HepG2 (cell line): Measurements from ENCODE around the gene ROM1. TPM values are rescaled to one million over a fixed set of nuclear protein-coding genes. Genes with fewer than 3 reads are reported as not detected.

Experiments
- HNRNPUL1 ChIP-seq: fragments of 200-400 bp; formaldehyde crosslinking; IDR thresholded peaks from 2 replicates; pipeline ENCODE4 v1.6.1; 2017; ENCODE audit warnings: low read depth, mild to moderate bottlenecking, low read length, moderate library complexity
- MXD3 ChIP-seq: IDR thresholded peaks from 2 replicates; pipeline ENCODE4 v1.6.1; 2016; ENCODE audit warnings: mild to moderate bottlenecking, missing biosample characterization, missing genetic modification reagents
- PITX1 ChIP-seq: sonication (generic); formaldehyde crosslinking; IDR thresholded peaks from 2 replicates; pipeline ENCODE4 v1.5.1; 2020; ENCODE audit warnings: mild to moderate bottlenecking, missing genetic modification reagents
- SP4 ChIP-seq: sonication (generic); formaldehyde crosslinking; IDR thresholded peaks from 2 replicates; pipeline ENCODE4 v1.8.1; 2023; ENCODE audit warnings: mild to moderate bottlenecking, missing genetic modification reagents
- TBP ChIP-seq: sonication (generic); formaldehyde crosslinking; IDR thresholded peaks from 2 replicates; pipeline ENCODE4 v1.5.0; 2020; ENCODE audit warnings: missing genetic modification reagents
- ZBTB40 ChIP-seq, 2 experiments: fragments of 450-650 bp in 1 of 2; sonication (generic) in 1 of 2; formaldehyde crosslinking in 1 of 2; IDR thresholded peaks; 2 replicates each; pipeline versions ENCODE4 v1.6.1 to v1.8.0; 2016 to 2022; ENCODE audit warnings: antibody characterized with exemption in 1 of 2, mild to moderate bottlenecking in 1 of 2, missing genetic modification reagents in 1 of 2
- ZIK1 ChIP-seq: sonication (generic); formaldehyde crosslinking; IDR thresholded peaks from 2 replicates; pipeline ENCODE4 v1.5.0; 2020; ENCODE audit warnings: mild to moderate bottlenecking, low read depth, missing genetic modification reagents, borderline replicate concordance
- ZMYM4 ChIP-seq: sonication (generic); formaldehyde crosslinking; IDR thresholded peaks from 2 replicates; pipeline ENCODE4 v1.8.1; 2023; ENCODE audit warnings: mild to moderate bottlenecking, missing genetic modification reagents
- ZNF136 ChIP-seq: sonication (generic); formaldehyde crosslinking; IDR thresholded peaks from 2 replicates; pipeline ENCODE4 v1.8.1; 2022; ENCODE audit warnings: low read depth, mild to moderate bottlenecking, moderate library complexity, missing genetic modification reagents
- ZNF180 ChIP-seq: sonication (generic); formaldehyde crosslinking; IDR thresholded peaks from 2 replicates; pipeline ENCODE4 v1.4.0; 2020; ENCODE audit warnings: low read depth, missing genetic modification reagents, borderline replicate concordance
- ZNF253 ChIP-seq: sonication (generic); formaldehyde crosslinking; IDR thresholded peaks from 2 replicates; pipeline ENCODE4 v1.8.0; 2022; ENCODE audit warnings: mild to moderate bottlenecking, missing genetic modification reagents, borderline replicate concordance
- ZNF274 ChIP-seq: sonication (generic); formaldehyde crosslinking; IDR thresholded peaks from 2 replicates; pipeline ENCODE4 v1.5.1; 2020; ENCODE audit warnings: mild to moderate bottlenecking, missing genetic modification reagents
- ZNF281 ChIP-seq: sonication (generic); formaldehyde crosslinking; IDR thresholded peaks from 2 replicates; pipeline ENCODE4 v1.4.0; 2020; ENCODE audit warnings: missing genetic modification reagents, borderline replicate concordance
- ZNF430 ChIP-seq: sonication (generic); formaldehyde crosslinking; IDR thresholded peaks from 2 replicates; pipeline ENCODE4 v1.9.0; 2021; ENCODE audit warnings: mild to moderate bottlenecking, missing genetic modification reagents
- ZNF44 ChIP-seq: sonication (generic); formaldehyde crosslinking; IDR thresholded peaks from 2 replicates; pipeline ENCODE4 v1.5.1; 2020; ENCODE audit warnings: mild to moderate bottlenecking, missing genetic modification reagents
- ZNF552 ChIP-seq: sonication (generic); formaldehyde crosslinking; IDR thresholded peaks from 2 replicates; pipeline ENCODE4 v1.9.0; 2022; ENCODE audit warnings: missing genetic modification reagents, mild to moderate bottlenecking, borderline replicate concordance
- ZNF572 ChIP-seq: sonication (generic); formaldehyde crosslinking; IDR thresholded peaks from 2 replicates; pipeline ENCODE4 v1.5.1; 2020; ENCODE audit warnings: mild to moderate bottlenecking, missing genetic modification reagents
- polyA plus RNA-seq, 8 experiments: library from polyadenylated mRNA; depleted of rRNA in 3 of 8; stranded (reverse) in 7 of 8; unstranded in 1 of 8; fragments of >200 nt; fragmentation: Illumina TruSeq in 4 of 8; extraction: Trizol in 4 of 8; gene quantifications; 2 replicates each; pipeline versions ENCODE4 v1.2.1 to v1.2.3, GENCODE V29; 2011 to 2016; ENCODE audit warnings: low read depth in 4 of 8, missing spikeins in 1 of 8, mixed read lengths in 1 of 8; ENCODE audit not compliant: insufficient read depth in 1 of 8
- total RNA-seq, 5 experiments: library from RNA; depleted of rRNA; stranded (reverse); fragments of >200 nt; fragmentation: Illumina TruSeq; extraction: Trizol; gene quantifications; 2 replicates each; pipeline ENCODE4 v1.2.3, GENCODE V29; 2016; ENCODE audit warnings: low read depth in 1 of 5

Gene ROM1
- total and polyA plus RNA-seq, 2 of the 13 experiments (the other 11 are each of a cell fraction or from before 2014, with no cell fraction given) = 1.2 to 2.4 TPM

GRCh38 chr11:62573592-62574362, 39.3 kb upstream of the ROM1 start, which contains the start of gene EEF1G (continued):
- no peak for TF ChIP-seq ZBTB40 (IDR thresholded peaks at IDR 0.05)
- no peak for TF ChIP-seq ZBTB40 (CRISPR knock-in tag; IDR thresholded peaks at IDR 0.05)
- no peak for TF ChIP-seq ZNF552 (CRISPR knock-in tag)
- no peak for TF ChIP-seq ZNF180 (CRISPR knock-in tag)
- TF ChIP-seq ZNF274 (CRISPR knock-in tag) = 0 out of 2 replicates have a peak, but pooled peaks have one; percentile 49
- TF ChIP-seq ZNF44 (CRISPR knock-in tag) = no peak
- peak; percentile 54; the same call in 1 of the 2 replicates for TF ChIP-seq ZNF281
- 0 out of 2 replicates have a peak, but pooled peaks have one; percentile 45 for TF ChIP-seq ZIK1 (CRISPR knock-in tag)
- no peak for TF ChIP-seq HNRNPUL1
- 0 out of 2 replicates have a peak, but pooled peaks have one; percentile 32 for TF ChIP-seq ZNF572 (CRISPR knock-in tag)
- TF ChIP-seq TBP (CRISPR knock-in tag) = no peak
- peak; percentile 92 for TF ChIP-seq ZNF430 (CRISPR knock-in tag)
- TF ChIP-seq PITX1 (CRISPR knock-in tag) = no peak
- no peak for TF ChIP-seq ZNF136 (CRISPR knock-in tag)
- no peak for TF ChIP-seq ZNF253
- TF ChIP-seq ZMYM4 = peak; percentile 79
- no peak for TF ChIP-seq MXD3 (CRISPR knock-in tag)
- TF ChIP-seq SP4 (CRISPR knock-in tag) = no peak; the same call in 1 of the 2 replicates
